Testis (tissue), 2 donors: Measurements from ENCODE around the gene CLPTM1L.

Experiments
- CTCF ChIP-seq, 3 experiments: fragments of 450-650 bp in 2 of 3; fragments of 200-600 bp in 1 of 3; sonication (generic) in 1 of 3; IDR thresholded peaks; one replicate each; pipeline ENCODE4 v1.5.1; 2016 to 2019; ENCODE audit warnings: antibody characterized with exemption in 3 of 3, mild to moderate bottlenecking in 2 of 3, moderate library complexity in 1 of 3
- POLR2A ChIP-seq: fragments of 450-650 bp; IDR thresholded peaks from one replicate; pipeline ENCODE4 v1.6.1; 2017; ENCODE audit warnings: antibody characterized with exemption, mild to moderate bottlenecking, moderate library complexity

DNA sequence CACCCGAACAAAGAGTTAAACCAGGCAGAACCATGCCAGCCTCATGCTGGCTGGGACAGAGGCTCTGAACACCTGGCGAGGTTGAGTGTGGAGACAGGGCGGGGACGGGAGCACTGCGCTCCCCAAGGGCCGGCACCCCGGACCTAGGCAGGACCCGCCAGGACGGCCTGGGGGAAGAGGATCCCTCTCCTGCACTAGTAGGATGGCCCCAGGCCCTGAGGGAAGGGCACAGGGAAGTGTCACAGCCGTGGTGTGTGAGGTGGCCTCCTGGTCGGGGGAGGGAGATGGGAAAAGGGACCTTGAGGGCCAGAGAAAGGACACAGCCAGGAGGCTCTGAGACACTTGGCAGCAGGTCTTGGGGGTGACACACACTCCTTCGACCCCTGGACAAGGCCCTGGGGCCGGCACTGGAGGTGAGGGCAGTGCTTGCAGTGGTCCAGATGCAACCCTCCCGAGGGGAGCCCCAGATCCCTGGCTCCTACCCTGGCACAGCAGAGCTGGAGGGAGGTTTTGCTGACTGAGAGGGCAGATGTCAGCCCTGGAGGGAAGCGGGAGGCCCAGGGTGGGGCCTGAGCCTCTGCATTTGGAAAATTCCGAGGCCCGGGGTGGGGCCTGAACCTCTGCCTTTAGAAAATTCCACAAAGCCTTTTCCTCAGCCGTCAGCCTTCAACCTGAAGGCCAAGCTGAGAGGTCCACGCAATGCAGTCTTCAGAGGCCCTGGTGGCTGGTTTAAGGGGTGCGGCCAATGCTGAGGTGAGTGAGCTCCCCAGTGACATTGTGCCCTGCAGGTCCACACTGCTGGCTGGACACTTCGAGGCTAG lies 25.3 kb downstream of the CLPTM1L start:
- TF ChIP-seq POLR2A (no peak), CTCF (IDR thresholded peaks at IDR 0.05) (no peak)
